Prostate gland (tissue), 2 donors: ENCODE measurements around the gene GAB1. TPM values are rescaled to one million over a fixed set of nuclear protein-coding genes. Genes with fewer than 3 reads are reported as not detected.

Experiments used
- DNase-seq: peaks from one replicate; pipeline ENCODE4 v3.0.0-alpha.2; 2019; ENCODE audit warnings: low spot score
- H3K27ac ChIP-seq, 2 donors: fragments of 200-600 bp; sonication (generic); 2 replicates each; pipeline ENCODE4 v1.5.1; 2017 to 2019
- H3K27me3 ChIP-seq: fragments of 200-600 bp; sonication (generic); replicated peaks from 2 replicates; pipeline ENCODE4 v1.5.1; 2019; ENCODE audit not compliant: insufficient read depth
- H3K36me3 ChIP-seq, 2 donors: fragments of 200-600 bp; sonication (generic); 1 replicate in 1 of 2; 2 replicates in 1 of 2; pipeline versions ENCODE4 v1.5.1 to v1.8.1; 2017 to 2019
- H3K4me1 ChIP-seq: fragments of 200-600 bp; sonication (generic); replicated peaks from 2 replicates; pipeline ENCODE4 v1.5.1; 2019
- H3K4me3 ChIP-seq, 2 donors: fragments of 200-600 bp; sonication (generic); 2 replicates each; pipeline ENCODE4 v1.5.1; 2017 to 2019
- H3K9me3 ChIP-seq: fragments of 200-600 bp; sonication (generic); 2 replicates; pipeline ENCODE4 v1.5.1; 2017
- CTCF ChIP-seq, 4 experiments: fragments of 200-600 bp in 2 of 4; fragments of 450-650 bp in 2 of 4; sonication (generic) in 2 of 4; IDR thresholded peaks; 1 replicate in 3 of 4; 2 replicates in 1 of 4; pipeline ENCODE4 v1.5.1; 2016 to 2019; ENCODE audit warnings: antibody characterized with exemption in 4 of 4, mild to moderate bottlenecking in 2 of 4, moderate library complexity in 2 of 4
- POLR2A ChIP-seq: fragments of 450-650 bp; IDR thresholded peaks from one replicate; pipeline ENCODE4 v1.6.1; 2016; ENCODE audit warnings: antibody characterized with exemption, mild to moderate bottlenecking
- POLR2AphosphoS5 ChIP-seq: sonication (generic); formaldehyde crosslinking; IDR thresholded peaks from one replicate; pipeline ENCODE4 v1.6.1; 2017; ENCODE audit warnings: antibody characterized with exemption
- WGBS: methylation state at CpG from one replicate; pipeline ENCODE4 v1.1.5; 2018; 5-methylcytosine and 5-hydroxymethylcytosine counted together
- intact Hi-C: fragments of 100-400 bp; cut with DNase I; formaldehyde crosslinking; loops from one replicate; pipeline ENCODE4 v1.14.2; 2022
- total RNA-seq, 2 donors: library from RNA; depleted of rRNA; stranded (reverse); fragments of >200 nt; gene quantifications; one replicate each; pipeline ENCODE4 v1.1.0, GENCODE V29; 2016

Gene GAB1
- total RNA-seq, 2 donors from 2014 or later = 13.7 to 61.1 TPM

- Histone ChIP-seq H3K4me3 (no peak overlapping the region), H3K36me3 (no peaks in the 10 kb centered on the region), H3K27me3 (no peaks in the 10 kb centered on the region), H3K4me1 (peaks cover 3% of the 10 kb centered on the region), H3K27ac (no peak overlapping the region), H3K9me3 (no peaks in the 10 kb centered on the region)
- DNase-seq = no peak
- intact Hi-C loops = no loop called here
- TF ChIP-seq POLR2A (no peak), POLR2AphosphoS5 (no peak), CTCF (IDR thresholded peaks at IDR 0.05) (no peak)
- WGBS = 84% methylated on average over 5 of the region's 5 CpGs
Measured at GRCh38 chr4:143364063-143364462, 27.4 kb downstream of the GAB1 start.

GRCh38 chr4:143367863-143368262, 31.2 kb downstream of the GAB1 start:
- H3K36me3 ChIP-seq = no peaks in the 10 kb centered on the region
- H3K27ac ChIP-seq = no peak overlapping the region
- H3K4me1 ChIP-seq = no peaks in the 10 kb centered on the region
- no peak overlapping the region for H3K4me3 ChIP-seq
- TF ChIP-seq CTCF (IDR thresholded peaks at IDR 0.05) (no peak), POLR2A (no peak), POLR2AphosphoS5 (no peak)
- intact Hi-C loops = no loop called here
- no peaks in the 10 kb centered on the region for H3K9me3 ChIP-seq
- no peaks in the 10 kb centered on the region for H3K27me3 ChIP-seq
- WGBS = over 99% methylated on average over 5 of the region's 5 CpGs
- DNase-seq = no peak

GRCh38 chr4:143369552-143369951, 32.9 kb downstream of the GAB1 start:
- WGBS = 49% methylated on average over 3 of the region's 3 CpGs
- Histone ChIP-seq H3K27me3 (no peaks in the 10 kb centered on the region), H3K4me3 (no peak overlapping the region), H3K4me1 (no peaks in the 10 kb centered on the region), H3K36me3 (no peaks in the 10 kb centered on the region), H3K9me3 (no peaks in the 10 kb centered on the region), H3K27ac (no peak overlapping the region)
- DNase-seq = no peak
- intact Hi-C loops = no loop called here
- TF ChIP-seq POLR2A (no peak), CTCF (IDR thresholded peaks at IDR 0.05) (no peak), POLR2AphosphoS5 (no peak)

- no peak for DNase-seq
- TF ChIP-seq POLR2A (no peak), POLR2AphosphoS5 (no peak), CTCF (IDR thresholded peaks at IDR 0.05) (no peak)
- H3K9me3 ChIP-seq = no peaks in the 10 kb centered on the region
- no peaks in the 10 kb centered on the region for H3K27me3 ChIP-seq
- intact Hi-C loops = no loop called here
- H3K4me3 ChIP-seq = no peak overlapping the region
- no peak overlapping the region for H3K27ac ChIP-seq
- WGBS = 90% methylated on average over 1 of the region's 1 CpG
- no peaks in the 10 kb centered on the region for H3K4me1 ChIP-seq
- no peaks in the 10 kb centered on the region for H3K36me3 ChIP-seq
Measured at GRCh38 chr4:143372093-143372915, 35.6 kb downstream of the GAB1 start.

- intact Hi-C loops = no loop called here
- DNase-seq = no peak
- Histone ChIP-seq H3K27ac (no peak overlapping the region), H3K36me3 (no peaks in the 10 kb centered on the region), H3K9me3 (no peaks in the 10 kb centered on the region), H3K4me1 (no peaks in the 10 kb centered on the region), H3K4me3 (no peak overlapping the region), H3K27me3 (no peaks in the 10 kb centered on the region)
- 67% methylated on average over 3 of the region's 3 CpGs for WGBS
- no peak for TF ChIP-seq POLR2AphosphoS5
- TF ChIP-seq POLR2A = no peak
- TF ChIP-seq CTCF (IDR thresholded peaks at IDR 0.05) = no peak
Measured at GRCh38 chr4:143374255-143374654, 37.6 kb downstream of the GAB1 start.
